Measurements from ENCODE around the gene EYA2. TPM values are rescaled to one million over a fixed set of nuclear protein-coding genes. Genes with fewer than 3 reads are reported as not detected.

The EYA2 gene
- total RNA-seq, 1 experiment from 2014 or later, result not detected

GRCh38 chr20:46963758-46964617 is 69.3 kb downstream of the EYA2 start:
- DNase-seq (ENCODE audit: low read depth), result no peak
- in situ Hi-C loops (cut with HindIII; ENCODE audit: low pct_unique_long_range_greater_than_20kb, low sequenced_read_pairs), result no loop called here

GRCh38 chr20:46964618-46965455 is 70.2 kb downstream of the EYA2 start:
- DNase-seq (ENCODE audit: low read depth), result no peak

GRCh38 chr20:46965477-46965876 is 70.8 kb downstream of the EYA2 start:
- no peak for DNase-seq (ENCODE audit: low read depth)
- in situ Hi-C loops (cut with HindIII; ENCODE audit: low pct_unique_long_range_greater_than_20kb, low sequenced_read_pairs), result no loop called here

More at GRCh38 chr20:46964618-46965455, 70.2 kb downstream of the EYA2 start:
- in situ Hi-C loops (cut with HindIII; ENCODE audit: low pct_unique_long_range_greater_than_20kb, low sequenced_read_pairs), result no loop called here

GRCh38 chr20:46967646-46968045 is 73.0 kb downstream of the EYA2 start:
- in situ Hi-C loops (cut with HindIII; ENCODE audit: low pct_unique_long_range_greater_than_20kb, low sequenced_read_pairs), result no loop called here
- no peak for DNase-seq (ENCODE audit: low read depth)

- in situ Hi-C loops (cut with HindIII; ENCODE audit: low pct_unique_long_range_greater_than_20kb, low sequenced_read_pairs), result no loop called here
- DNase-seq (ENCODE audit: low read depth), result peak; percentile 94
Observed at GRCh38 chr20:46970937-46971630, 76.4 kb downstream of the EYA2 start.

- DNase-seq (ENCODE audit: low read depth), result no peak
- in situ Hi-C loops (cut with HindIII; ENCODE audit: low pct_unique_long_range_greater_than_20kb, low sequenced_read_pairs), result no loop called here
Observed at GRCh38 chr20:46973766-46974165, 79.1 kb downstream of the EYA2 start.

GRCh38 chr20:46974669-46975434 is 80.2 kb downstream of the EYA2 start:
- in situ Hi-C loops (cut with HindIII; ENCODE audit: low pct_unique_long_range_greater_than_20kb, low sequenced_read_pairs), result no loop called here
- no peak for DNase-seq (ENCODE audit: low read depth)

GRCh38 chr20:46975976-46976375 is 81.3 kb downstream of the EYA2 start:
- DNase-seq (ENCODE audit: low read depth), result no peak
- in situ Hi-C loops (cut with HindIII; ENCODE audit: low pct_unique_long_range_greater_than_20kb, low sequenced_read_pairs), result no loop called here

GRCh38 chr20:46977204-46977603 is 82.6 kb downstream of the EYA2 start:
- in situ Hi-C loops (cut with HindIII; ENCODE audit: low pct_unique_long_range_greater_than_20kb, low sequenced_read_pairs), result no loop called here
- no peak for DNase-seq (ENCODE audit: low read depth)

- in situ Hi-C loops (cut with HindIII; ENCODE audit: low pct_unique_long_range_greater_than_20kb, low sequenced_read_pairs), result no loop called here
- DNase-seq (ENCODE audit: low read depth), result no peak
Observed at GRCh38 chr20:46977909-46978588, 83.4 kb downstream of the EYA2 start.

GRCh38 chr20:46978951-46979491 is 84.4 kb downstream of the EYA2 start:
- no peak for DNase-seq (ENCODE audit: low read depth)
- in situ Hi-C loops (cut with HindIII; ENCODE audit: low pct_unique_long_range_greater_than_20kb, low sequenced_read_pairs), result no loop called here

GRCh38 chr20:46979603-46980241 is 85.1 kb downstream of the EYA2 start:
- no peak for DNase-seq (ENCODE audit: low read depth)
- in situ Hi-C loops (cut with HindIII; ENCODE audit: low pct_unique_long_range_greater_than_20kb, low sequenced_read_pairs), result no loop called here

- in situ Hi-C loops (cut with HindIII; ENCODE audit: low pct_unique_long_range_greater_than_20kb, low sequenced_read_pairs), result no loop called here
- DNase-seq (ENCODE audit: low read depth), result no peak
Observed at GRCh38 chr20:46981184-46981583, 86.5 kb downstream of the EYA2 start.

- no peak for DNase-seq (ENCODE audit: low read depth)
- in situ Hi-C loops (cut with HindIII; ENCODE audit: low pct_unique_long_range_greater_than_20kb, low sequenced_read_pairs), result no loop called here
Observed at GRCh38 chr20:46983466-46983865, 88.8 kb downstream of the EYA2 start.

GRCh38 chr20:46984405-46984804 is 89.8 kb downstream of the EYA2 start:
- in situ Hi-C loops (cut with HindIII; ENCODE audit: low pct_unique_long_range_greater_than_20kb, low sequenced_read_pairs), result no loop called here
- DNase-seq (ENCODE audit: low read depth), result no peak

- no peak for DNase-seq (ENCODE audit: low read depth)
- in situ Hi-C loops (cut with HindIII; ENCODE audit: low pct_unique_long_range_greater_than_20kb, low sequenced_read_pairs), result no loop called here
Observed at GRCh38 chr20:46985250-46985649, 90.6 kb downstream of the EYA2 start.

- in situ Hi-C loops (cut with HindIII; ENCODE audit: low pct_unique_long_range_greater_than_20kb, low sequenced_read_pairs), result no loop called here
- DNase-seq (ENCODE audit: low read depth), result no peak
Observed at GRCh38 chr20:46985671-46986070, 91.0 kb downstream of the EYA2 start.
